ENCODE data around the gene MAN2A1.

MAN2A1 gene

DNA sequence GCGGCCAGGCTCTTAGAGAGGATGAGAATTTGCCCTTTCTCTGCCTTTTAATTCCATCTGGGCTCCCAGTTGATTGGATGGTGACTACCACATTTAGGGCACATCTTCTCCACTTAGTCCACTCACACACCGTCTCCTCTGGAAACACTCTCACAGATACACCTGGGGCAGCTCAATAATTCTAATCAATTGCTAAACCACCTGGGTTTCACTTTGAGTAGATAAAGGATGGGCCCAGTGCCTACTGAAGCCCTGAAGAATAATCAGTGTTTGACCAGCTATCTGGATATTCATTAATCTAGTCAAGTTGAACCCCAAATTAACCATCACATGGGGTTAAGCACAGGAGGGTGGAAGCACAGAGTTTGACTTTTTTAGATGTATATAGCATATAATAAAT is 19.1 kb downstream of the MAN2A1 start:
- no peak for FAIRE-seq

DNA sequence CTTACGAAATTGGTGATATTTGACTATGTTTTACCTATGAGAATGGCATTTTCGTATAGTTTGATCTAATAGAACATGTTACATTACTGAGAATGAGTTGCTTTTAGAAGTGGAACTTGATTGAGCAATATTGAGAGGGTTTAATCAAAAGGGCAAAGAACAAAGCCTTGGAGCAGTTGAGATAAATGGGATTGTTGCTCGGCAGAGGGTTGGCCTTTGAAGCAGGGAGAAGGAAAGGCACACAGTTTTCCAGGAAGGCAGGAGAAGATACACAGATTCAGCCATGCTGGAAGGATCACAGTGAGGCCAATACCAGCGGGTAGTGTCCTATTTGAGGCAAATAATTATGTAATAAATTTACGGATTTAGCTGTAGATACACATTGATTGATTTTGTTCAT is 19.5 kb downstream of the MAN2A1 start:
- FAIRE-seq = no peak

DNA sequence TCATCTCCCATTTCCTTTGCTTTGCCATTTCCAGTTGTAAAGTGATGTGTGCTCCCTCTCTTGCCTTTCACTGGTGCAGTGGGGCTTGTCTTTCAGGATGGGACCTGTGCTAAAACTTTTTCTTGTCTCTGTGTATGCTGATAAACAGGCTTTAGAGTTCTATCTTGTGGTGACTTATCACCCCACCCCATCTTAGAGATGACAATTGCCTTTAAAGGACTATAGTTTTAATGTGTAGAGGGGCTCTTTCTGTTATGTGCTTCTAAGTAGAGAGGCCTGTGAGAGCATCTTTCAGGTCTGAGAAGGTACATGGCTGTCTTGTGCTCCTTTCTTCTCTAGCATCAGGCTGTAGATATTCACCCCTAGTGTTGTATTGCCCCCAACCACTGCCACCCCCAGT is 21.9 kb downstream of the MAN2A1 start:
- no peak for FAIRE-seq

DNA sequence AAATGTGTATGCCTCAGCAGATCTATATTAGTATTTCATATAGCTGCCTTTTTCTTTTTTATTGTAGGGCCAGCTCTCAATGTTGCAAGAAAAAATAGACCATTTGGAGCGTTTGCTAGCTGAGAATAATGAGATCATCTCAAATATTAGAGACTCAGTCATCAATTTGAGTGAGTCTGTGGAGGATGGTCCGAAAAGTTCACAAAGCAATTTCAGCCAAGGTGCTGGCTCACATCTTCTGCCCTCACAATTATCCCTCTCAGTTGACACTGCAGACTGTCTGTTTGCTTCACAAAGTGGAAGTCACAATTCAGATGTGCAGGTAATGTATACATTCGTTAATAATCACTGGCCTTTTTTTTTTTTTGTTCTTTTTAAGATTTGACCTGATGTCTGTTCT is 23.7 kb downstream of the MAN2A1 start:
- FAIRE-seq = no peak

DNA sequence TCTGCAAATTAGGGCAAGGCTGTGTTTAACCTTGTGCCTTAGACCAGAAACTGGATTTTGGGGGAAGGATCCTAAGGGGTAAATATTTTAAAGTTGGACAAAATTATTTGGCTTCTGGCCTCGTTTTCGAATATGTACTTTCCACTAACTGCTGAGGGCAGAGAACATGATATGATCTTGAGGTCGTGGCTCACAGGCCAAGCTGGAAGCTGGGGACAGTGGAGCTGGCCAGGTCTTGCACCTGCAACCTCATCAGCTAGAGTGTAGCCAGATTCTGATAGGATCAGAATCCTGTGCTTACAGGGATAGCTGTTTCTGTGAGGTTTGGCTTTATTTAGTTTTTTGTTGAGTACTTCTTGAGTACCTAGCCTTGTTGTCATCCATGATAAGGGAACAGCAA is 24.9 kb downstream of the MAN2A1 start:
- no peak for FAIRE-seq

DNA sequence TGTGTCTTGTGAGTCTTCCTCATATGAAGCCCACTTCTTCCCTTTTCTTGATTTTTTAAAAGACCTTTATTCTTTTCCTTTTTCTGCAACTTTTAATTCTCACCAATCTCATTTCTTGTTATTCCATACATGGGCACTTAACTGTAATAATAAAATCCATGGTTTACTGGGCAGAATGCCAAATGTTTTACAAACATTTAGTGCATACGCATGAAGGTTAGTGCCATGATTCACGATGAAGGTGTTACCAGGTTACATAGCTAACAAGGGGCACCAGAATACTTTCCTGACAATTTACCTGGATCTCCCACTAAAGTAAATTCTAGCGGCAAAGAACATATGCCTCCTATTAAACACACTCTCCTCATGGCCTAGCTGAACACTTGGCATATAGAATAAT is 28.5 kb downstream of the MAN2A1 start:
- FAIRE-seq = no peak

DNA sequence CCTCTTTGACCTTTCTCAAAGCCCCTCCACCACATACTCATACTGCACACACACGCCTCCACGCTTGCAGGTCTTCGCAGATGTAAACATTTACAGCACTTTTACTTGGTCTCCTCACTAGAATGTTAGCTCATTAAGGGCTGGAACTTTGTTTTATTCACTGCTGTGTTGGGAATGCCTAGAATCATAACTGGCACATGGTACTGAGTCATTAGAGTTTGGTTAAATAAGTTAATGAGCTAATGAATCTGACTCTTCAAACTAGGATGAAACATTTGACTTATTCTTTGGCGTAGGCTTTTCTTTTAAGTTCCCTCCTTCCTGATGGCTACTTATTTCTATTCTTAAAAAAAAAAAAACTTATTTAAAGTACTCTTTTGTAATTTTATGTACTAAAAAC is 28.9 kb downstream of the MAN2A1 start:
- no peak for FAIRE-seq

DNA sequence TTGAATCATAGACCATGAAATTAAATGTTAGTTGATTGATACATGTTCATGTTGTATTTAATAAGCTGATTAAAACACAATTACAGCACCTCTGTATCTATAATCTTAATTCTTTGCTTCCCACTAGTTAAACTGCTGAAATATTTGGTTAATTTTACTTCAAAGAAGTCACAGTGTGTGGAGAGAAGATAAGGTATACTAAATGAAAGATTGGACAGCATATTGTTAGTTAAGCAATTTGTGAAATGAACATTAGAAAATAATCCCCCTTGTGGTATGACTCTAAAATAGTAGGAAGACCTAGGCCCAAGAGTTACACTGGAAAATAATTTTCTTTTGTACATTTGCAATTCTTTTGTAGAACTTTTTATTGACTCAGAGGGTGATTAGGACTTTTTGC is 30.3 kb downstream of the MAN2A1 start:
- FAIRE-seq = no peak

DNA sequence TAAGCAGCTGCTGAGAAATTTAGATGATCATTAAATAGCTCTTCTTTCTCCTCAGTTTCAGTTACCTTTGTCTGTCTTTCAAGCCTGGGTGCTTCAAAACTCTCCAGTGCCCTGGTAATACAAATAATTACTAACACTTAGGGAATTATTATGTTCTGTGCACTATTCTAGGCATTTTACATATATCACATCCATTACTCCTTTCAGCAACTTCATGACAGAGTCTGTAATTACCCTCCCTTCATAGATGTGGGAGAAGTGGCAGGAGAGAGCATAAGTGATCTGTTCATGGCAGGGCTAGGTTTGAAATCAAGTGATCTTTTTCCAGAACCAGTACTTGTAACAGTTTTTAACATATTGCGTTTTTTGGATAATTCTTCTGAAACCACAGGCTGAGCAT is 32.0 kb downstream of the MAN2A1 start:
- no peak for FAIRE-seq

DNA sequence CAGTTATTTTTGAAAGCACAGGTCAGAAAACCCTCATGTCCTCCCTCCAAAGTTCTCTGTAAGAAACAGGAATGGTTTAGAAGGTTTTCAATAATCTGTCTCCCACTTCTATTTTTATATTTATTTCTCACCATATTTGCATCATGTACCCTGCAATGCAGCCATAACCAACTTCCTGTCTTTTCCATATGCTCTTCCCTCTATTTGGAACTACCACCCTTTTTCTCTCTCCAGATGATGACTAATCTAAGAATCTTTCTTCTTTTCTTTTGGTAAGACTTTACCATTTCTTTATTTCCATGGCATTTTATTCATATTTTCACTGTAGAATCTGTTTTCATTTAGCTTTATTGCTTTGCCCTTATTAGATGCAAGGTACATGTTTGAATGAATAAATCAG is 33.9 kb downstream of the MAN2A1 start:
- FAIRE-seq = no peak

DNA sequence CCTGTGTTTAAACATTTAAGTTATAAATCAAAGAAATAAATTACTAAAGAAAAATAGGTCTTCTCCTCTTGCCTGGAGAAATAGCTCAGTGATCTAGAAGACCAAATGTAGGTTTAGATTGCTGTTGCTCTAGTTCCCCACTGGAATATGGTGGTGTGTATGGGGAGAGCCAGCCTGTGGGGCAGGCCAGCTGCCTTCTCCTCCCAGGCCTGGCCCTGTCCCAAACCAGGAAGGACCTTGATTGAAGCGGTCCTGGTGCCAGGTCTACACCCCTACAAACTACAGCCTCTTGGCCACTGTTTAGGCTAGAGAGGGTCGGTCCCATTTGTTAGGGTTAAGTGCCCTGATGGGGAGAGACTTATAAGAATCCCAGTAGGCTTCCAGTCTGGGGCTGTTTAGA is 35.4 kb downstream of the MAN2A1 start:
- FAIRE-seq = no peak

DNA sequence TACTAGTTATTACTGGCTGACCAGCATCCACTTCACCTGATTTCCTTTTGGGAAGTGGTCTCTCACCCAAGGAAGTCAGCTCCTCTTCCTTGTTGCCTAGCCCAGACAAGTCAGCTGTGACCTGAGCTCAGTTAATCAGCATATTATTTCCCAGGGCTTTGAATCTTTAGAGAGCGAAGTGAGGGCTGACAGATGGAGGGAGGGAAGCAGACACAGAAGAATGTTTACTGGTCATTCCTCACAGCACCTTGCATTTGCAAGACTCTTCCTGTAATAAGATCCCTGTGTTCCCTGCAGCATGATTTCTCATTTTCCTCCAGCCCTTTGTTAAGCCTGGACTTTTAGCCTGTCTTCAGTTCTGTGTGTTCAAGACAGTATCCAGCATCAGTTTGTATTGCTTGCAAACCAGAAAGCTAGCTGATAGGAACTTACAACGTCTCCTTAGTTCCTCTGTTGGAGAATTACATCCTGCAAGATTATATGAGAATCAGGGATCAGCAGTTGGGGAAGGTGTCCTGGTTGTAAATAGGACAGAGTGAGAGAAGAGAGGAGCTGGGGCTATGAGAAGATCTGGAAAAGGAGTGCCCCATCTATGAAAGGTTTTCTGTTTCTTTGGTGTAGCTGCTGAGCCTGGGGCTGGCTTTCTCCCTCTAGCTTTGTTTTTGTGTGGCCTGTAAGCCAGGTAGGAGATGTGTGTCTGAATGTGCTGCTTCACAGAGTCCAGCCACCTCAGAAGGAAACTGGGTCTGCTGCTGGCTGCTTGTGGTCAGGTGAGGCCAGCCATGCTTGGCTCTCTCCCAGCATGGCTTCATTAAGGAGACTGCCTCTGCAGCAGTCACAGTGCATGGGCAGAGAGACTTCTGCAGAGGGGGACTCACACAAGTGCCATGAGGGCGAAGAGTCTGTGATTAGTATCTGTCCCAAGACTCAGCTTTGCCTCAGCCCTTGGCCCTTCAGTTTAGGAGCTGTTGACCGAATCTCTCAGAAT is 50.3 kb downstream of the MAN2A1 start:
- FAIRE-seq = no peak

DNA sequence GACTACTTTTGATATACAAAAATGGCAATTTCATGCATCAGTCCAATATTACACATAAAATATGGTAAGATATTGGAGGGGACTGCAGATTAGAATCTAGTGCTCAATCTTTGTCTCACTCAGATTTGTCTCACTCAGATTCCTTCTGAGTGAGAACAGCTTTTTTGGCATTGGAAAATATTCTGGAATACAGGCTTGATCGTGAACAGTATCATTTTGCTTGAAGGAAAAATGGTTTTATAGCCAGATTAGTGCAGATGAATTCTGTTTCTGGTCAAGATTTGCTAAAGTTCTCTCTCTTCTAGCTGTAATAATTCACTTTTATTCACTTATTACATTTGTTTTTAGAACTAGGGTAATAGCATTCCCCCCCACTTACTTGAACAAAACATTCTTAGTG is 51.2 kb downstream of the MAN2A1 start:
- no peak for FAIRE-seq

DNA sequence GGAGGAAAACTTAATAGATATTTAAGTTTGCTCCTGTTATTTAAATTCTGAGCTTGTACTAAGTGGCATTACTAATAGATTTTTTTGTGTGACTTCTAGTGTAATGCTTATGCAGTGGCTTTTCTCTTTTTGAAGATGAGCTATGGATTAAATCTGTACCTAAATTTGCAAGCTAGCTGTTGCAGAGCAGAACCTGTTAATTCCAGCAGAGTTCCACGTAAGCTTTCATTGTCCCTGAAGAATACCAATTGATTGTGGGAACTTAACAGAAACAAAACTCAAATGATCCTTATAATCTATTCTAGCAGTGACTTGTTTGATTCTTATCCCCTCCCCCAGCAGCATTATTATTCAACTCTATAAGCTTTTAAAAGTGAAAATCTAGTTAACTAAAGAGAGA is 51.7 kb downstream of the MAN2A1 start:
- FAIRE-seq = no peak

DNA sequence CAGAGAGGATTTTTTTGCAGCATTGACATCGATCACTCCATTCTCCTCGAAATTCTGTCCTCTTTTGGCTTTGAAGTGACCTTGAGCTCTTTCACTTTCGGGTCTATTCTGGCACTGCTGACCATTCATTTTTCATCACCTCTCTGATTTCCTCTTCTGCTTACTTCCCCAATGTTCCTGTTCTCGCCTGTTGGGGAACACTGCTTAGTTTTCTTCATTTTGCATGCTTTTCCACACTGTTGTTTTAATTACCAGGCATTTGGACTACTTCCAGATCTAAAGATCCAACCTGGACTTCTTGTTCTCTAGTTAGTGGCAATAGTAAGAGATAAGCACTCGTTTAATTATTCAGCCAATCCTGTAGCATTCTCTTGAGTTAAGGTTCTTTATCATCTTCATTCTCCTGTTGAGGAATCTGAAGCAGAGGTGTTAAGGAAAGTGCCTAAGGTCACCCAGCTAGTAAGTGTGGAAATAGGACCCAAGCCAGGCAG is 53.4 kb downstream of the MAN2A1 start:
- no peak for FAIRE-seq

DNA sequence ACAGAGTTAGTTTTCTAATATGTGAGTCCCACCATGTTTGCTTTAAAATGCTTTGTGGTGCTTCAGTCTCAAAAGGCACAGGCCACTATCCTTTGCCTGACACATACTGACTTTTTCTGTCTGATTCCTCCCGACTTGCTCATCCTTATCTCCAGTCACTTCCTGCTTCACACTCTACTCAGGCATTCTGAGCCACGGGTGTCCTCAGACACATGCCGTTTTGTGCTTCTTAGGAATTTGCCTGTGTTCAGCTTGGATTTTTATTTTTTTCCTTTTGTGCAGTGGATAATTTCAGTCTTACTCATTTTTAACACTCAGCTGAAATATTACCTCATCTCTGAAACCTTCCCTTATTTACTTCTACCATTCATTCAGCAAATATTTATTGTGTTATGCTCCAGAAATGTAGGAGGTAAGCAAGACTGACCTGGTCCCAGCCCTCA is 54.1 kb downstream of the MAN2A1 start:
- FAIRE-seq = no peak

DNA sequence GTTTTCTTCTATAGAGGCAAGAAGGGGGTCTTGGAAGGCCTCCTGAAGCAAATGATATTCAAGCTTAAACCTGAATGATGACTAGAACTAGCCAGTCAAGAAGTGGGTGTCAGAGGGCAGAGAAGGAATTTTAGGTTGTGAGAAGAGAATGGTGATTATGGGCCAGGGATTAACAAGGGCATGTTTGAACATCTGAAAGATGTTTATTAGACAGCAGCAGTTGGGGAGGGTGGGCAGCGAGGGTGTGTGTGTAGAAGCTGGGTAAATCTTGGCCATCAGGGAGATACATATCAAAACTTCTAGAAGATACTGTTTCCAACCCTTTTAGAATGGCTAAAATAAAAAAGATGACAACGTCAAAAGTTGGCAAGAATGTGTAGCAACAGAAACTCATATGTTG is 54.5 kb downstream of the MAN2A1 start:
- FAIRE-seq = no peak

DNA sequence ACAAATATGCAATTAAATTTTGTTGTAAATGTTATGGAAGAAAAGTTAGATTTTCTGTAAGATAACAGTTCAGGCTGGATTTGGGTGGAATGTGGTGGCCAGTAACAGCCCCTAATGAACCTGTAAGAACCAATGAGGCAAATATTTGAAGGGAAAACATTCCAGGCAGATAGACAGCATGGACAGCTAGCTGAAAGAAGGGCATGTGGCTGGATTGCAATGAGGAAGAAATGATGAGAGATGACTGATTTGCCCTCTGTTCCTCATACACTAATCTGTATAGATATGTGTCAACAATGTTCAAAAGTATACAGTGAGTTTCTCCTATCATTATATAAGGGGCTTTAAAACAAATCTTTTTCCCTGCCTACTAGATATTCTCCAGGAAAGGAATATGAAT is 58.8 kb downstream of the MAN2A1 start:
- FAIRE-seq = no peak

DNA sequence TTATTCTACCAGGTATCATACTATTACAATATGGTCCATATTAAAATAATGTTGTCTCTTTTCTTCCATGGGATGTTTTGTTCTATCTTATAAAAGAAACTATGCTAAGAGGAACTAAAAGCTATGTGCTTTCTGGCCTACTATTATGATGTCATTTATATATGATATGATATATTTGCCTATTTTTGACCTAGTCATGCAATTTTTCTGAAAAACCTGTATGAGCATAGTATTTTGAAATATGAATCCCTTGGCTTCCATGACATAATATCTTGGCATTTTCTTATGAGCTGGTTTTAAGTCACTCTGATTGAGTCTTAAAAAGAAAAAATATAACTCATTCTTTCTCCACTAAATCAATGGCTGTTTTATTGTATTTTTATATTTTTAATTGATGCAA is 60.7 kb downstream of the MAN2A1 start:
- FAIRE-seq = no peak

DNA sequence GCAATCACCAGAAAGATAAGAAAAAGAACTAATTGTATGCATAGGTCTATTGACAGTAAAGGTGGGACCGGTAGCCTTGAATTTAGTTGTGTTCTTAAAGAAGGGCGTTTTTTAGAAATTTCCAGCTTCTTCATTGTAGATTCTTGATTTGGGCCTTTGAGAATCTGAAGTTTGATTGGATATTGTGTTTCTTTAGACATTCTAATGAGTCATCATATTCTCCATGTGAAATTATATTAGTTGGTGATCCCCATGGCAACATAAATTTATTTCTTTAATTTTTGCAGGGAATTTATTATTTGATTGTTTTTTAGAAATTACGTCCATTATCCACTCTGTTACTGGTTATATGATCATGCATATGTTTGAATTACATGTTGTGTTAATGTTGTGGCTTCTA is 63.6 kb downstream of the MAN2A1 start:
- FAIRE-seq = no peak

DNA sequence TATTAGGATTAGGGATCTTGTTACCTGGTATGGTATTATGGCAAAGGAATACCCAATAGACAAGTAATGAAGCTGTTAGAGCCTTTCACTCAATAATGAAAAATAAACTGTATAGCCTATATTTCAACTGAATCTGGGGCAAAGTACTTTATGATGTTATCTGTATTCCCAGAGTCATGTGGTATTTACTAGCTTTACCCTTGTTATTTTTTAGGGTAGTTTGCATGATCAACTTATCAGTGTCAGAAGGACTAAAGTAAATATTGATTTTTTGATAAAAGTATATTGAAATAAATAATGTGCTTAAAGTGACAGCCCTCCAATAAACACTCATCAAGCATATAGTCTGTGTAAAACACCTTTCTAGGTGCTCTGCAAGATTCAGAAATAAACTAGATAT is 64.6 kb downstream of the MAN2A1 start:
- FAIRE-seq = no peak

DNA sequence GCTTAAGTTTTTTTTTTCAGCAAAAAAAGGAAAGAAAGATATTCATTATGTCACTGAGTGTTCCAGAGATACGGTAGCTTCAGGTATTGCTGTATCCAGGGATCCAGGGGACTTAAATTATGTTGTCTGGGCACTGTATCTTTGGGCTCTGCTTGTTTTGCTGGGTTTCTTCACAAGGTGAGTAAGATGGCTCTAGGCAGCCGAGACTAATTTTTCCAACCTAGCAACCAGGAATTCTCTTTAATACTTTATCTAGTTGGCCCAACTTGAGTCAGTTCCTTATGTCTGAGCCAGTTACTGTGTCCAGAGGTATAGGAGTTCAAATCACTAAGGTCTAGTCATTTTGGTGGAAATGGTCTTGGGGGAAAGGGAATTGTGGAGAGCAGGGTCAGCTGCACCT is 66.0 kb downstream of the MAN2A1 start:
- FAIRE-seq = no peak

DNA sequence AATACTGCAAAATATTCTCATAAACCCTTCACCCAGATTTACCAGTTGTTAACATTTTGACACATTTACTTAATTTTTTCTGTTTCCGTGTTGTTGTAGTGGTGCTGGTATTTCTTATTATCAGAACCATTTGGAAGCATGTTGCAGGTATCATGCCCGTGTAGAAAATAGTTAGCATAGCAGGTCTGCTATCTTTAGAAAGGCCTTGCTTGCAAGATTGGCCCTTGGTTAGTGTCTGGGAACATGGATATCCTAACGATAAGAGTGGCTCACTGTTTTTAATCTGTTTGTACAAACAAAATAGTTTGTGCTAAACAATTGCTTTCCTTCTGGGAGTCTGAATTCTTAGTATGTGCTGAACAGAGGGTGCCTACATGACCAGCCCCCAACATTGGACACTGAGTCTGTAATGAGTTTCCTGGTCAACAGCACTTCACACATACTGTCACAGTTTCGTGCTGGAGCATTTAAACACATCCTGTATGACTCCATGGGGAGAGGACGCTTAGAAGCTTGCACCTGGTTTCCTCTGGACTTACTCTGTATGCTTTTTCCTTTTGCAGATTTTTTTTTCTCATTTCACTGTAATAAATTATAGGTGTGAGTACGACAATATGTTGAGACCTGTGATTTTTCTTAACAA is 66.9 kb downstream of the MAN2A1 start:
- no peak for FAIRE-seq

DNA sequence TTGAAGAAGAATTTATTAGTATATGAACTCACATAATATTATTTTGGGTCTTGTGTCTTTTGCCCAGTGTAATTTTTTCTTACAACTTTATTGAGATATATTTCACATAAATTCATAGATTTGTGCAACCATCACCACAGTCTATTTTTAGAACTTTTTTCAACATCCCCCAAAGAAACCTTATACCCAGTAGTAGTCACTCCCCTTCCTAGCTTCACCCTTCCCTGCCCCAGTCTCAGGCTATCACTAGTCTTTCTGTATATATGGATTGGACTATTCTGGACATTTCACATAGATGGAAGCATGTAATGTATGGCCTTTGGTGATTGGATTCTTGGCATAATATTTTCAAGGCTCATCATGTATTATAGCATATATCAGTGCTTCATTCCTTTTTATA is 67.8 kb downstream of the MAN2A1 start:
- FAIRE-seq = no peak

Data from colon (tissue), 2 donors.